ENCODE data around the gene PRKAR2B. TPM values are rescaled to one million over a fixed set of nuclear protein-coding genes. Genes with fewer than 3 reads are reported as not detected.

The PRKAR2B gene
- total and polyA plus RNA-seq, 2 experiments from 2014 or later = 48.8 to 50.6 TPM

- no peak for TF ChIP-seq ZNF462 (CRISPR knock-in tag; IDR thresholded peaks at IDR 0.05)
- no peak for TF ChIP-seq CREB1 (CRISPR knock-in tag; IDR thresholded peaks at IDR 0.05; ENCODE audit: low read depth)
- TF ChIP-seq NANOG (IDR thresholded peaks at IDR 0.05; ENCODE audit: borderline replicate concordance) = no peak
- no peak for TF ChIP-seq EZH2phosphoT487 (IDR thresholded peaks at IDR 0.05; ENCODE audit: unreplicated experiment)
- no peak for TF ChIP-seq ZNF331 (CRISPR knock-in tag; IDR thresholded peaks at IDR 0.05; ENCODE audit: low read depth)
- no peak for TF ChIP-seq ZNF114 (CRISPR knock-in tag; IDR thresholded peaks at IDR 0.05)
- TF ChIP-seq EZH2 (IDR thresholded peaks at IDR 0.05; ENCODE audit: low read depth, unreplicated experiment) = no peak
Measured at GRCh38 chr7:107208024-107208521, 163.6 kb downstream of the PRKAR2B start (continued).

GRCh38 chr7:107208563-107208962 lies 164.1 kb downstream of the PRKAR2B start:
- Mint-ChIP-seq H3K4me1 (0 out of 3 replicates have a peak, but pooled peaks cover 3% of the 10 kb centered on the region), H3K4me3 (no peak overlapping the region), H3K27ac (no peak overlapping the region), H3K9me3 (no peaks in the 10 kb centered on the region), H3K27me3 (ENCODE audit: insufficient read depth, low read depth, poor library complexity) (peaks cover 6% of the 10 kb centered on the region), H3K36me3 (ENCODE audit: low read depth) (peaks cover 4% of the 10 kb centered on the region; the same call in 2 of the 3 replicates)
- Histone ChIP-seq H3K27ac (ENCODE audit: low read depth) (no peak overlapping the region), H3K9me2 (ENCODE audit: insufficient read depth) (no peaks in the 10 kb centered on the region), H3K4me3 (no peak overlapping the region), H3K4me1 (ENCODE audit: insufficient read depth) (no peaks in the 10 kb centered on the region), H3K27me3 (ENCODE audit: insufficient read depth) (no peaks in the 10 kb centered on the region), H4K20me1 (replicated peaks; ENCODE audit: insufficient read depth) (no peaks in the 10 kb centered on the region; the same call in 1 of the 2 replicates), H3K36me3 (ENCODE audit: insufficient read depth) (no peaks in the 10 kb centered on the region), H3K79me2 (replicated peaks; ENCODE audit: insufficient read depth) (no peaks in the 10 kb centered on the region), H3K4me2 (no peak overlapping the region), H3F3A (replicated peaks; ENCODE audit: low read depth) (no peaks in the 10 kb centered on the region), H2AFZ (no peak overlapping the region)
- ATAC-seq (no peak), DNase-seq (ENCODE audit: low spot score) (no peak)
- TF ChIP-seq EZH2phosphoT487 (IDR thresholded peaks at IDR 0.05; ENCODE audit: unreplicated experiment) (no peak), ETS1 (IDR thresholded peaks at IDR 0.05) (no peak), EZH2 (IDR thresholded peaks at IDR 0.05; ENCODE audit: low read depth, unreplicated experiment) (no peak), STAT1 (IDR thresholded peaks at IDR 0.05; ENCODE audit: unreplicated experiment) (no peak), ZNF331 (CRISPR knock-in tag; IDR thresholded peaks at IDR 0.05; ENCODE audit: low read depth) (no peak), POLR2AphosphoS5 (IDR thresholded peaks at IDR 0.05; ENCODE audit: low read depth) (no peak)

Data from GM23338 (cell line).